ENCODE measurements around the gene WNT11.

DNA sequence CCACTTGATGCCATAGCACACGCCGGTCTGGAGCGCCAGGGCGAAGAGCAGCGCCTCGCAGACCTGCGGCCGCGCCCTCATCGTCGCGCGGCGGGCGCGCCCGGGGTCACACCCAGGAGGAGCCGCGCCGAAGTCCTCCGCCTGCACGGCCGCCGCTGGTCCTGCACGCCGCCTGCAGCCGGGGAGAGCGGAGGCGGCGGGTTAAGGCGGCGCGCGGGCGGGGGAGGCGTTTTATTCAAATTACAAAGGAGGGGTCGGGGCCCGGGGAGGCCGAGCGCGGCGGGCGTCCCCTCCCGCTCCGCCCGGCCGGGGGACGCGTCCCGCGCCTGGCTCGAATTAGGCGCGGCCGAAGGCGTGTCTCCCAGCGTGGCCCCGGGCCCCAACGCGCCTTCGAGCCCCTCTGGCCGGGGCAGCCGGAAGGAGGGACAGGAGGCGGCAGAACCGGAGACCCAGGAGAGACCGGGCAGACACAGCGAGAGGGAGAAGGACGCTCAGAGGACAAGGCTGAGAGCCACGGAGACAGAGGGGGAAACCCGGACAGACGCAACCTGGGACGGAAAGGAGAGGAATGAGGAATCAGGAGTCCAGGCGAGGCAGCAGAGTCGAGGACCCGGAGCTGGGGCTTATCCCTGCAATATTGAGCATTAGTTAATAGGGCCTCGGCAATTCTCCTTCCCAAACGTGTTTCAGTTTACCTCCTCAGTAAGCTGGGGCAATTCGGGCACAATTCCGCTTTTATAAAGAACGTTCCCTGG lies at the start of gene WNT11:
- TF ChIP-seq, protein P1, sequence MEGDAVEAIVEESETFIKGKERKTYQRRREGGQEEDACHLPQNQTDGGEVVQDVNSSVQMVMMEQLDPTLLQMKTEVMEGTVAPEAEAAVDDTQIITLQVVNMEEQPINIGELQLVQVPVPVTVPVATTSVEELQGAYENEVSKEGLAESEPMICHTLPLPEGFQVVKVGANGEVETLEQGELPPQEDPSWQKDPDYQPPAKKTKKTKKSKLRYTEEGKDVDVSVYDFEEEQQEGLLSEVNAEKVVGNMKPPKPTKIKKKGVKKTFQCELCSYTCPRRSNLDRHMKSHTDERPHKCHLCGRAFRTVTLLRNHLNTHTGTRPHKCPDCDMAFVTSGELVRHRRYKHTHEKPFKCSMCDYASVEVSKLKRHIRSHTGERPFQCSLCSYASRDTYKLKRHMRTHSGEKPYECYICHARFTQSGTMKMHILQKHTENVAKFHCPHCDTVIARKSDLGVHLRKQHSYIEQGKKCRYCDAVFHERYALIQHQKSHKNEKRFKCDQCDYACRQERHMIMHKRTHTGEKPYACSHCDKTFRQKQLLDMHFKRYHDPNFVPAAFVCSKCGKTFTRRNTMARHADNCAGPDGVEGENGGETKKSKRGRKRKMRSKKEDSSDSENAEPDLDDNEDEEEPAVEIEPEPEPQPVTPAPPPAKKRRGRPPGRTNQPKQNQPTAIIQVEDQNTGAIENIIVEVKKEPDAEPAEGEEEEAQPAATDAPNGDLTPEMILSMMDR (IDR thresholded peaks at IDR 0.05), result no peak
- no peak for TF ChIP-seq POLR2A (IDR thresholded peaks at IDR 0.05)

Data from esophagus squamous epithelium (tissue), 4 donors.